GM18517 (cell line): ENCODE data around the gene PDE4D.
"Not testable (repeated sequence)": the region's sequence is repeated elsewhere in the genome, so short reads cannot be mapped to it uniquely, and the experiment has no call there.

ENCODE experiments used
- ATAC-seq: cut with Tn5 transposase; IDR thresholded peaks from one replicate; pipeline ENCODE4 v1.9.1; 2021; ENCODE audit warnings: mild to moderate bottlenecking, moderate library complexity; ENCODE audit not compliant: unreplicated experiment

Gene PDE4D

GRCh38 chr5:59317023-59317773 is 576.3 kb downstream of the PDE4D start:
- no peak for ATAC-seq

- ATAC-seq: no peak
Observed at GRCh38 chr5:59312223-59312622, 581.3 kb downstream of the PDE4D start.

- not testable (repeated sequence) for ATAC-seq
Observed at GRCh38 chr5:59308685-59309084, 584.8 kb downstream of the PDE4D start.

GRCh38 chr5:59303289-59303716 is 590.2 kb downstream of the PDE4D start:
- not testable (repeated sequence) for ATAC-seq

- not testable (repeated sequence) for ATAC-seq
Observed at GRCh38 chr5:59302509-59302908, 591.0 kb downstream of the PDE4D start.

- no peak for ATAC-seq
Observed at GRCh38 chr5:59301727-59302126, 591.8 kb downstream of the PDE4D start.

- no peak for ATAC-seq
Observed at GRCh38 chr5:59300930-59301329, 592.6 kb downstream of the PDE4D start.

- no peak for ATAC-seq
Observed at GRCh38 chr5:59299006-59299405, 594.5 kb downstream of the PDE4D start.

- no peak for ATAC-seq
Observed at GRCh38 chr5:59296317-59297264, 596.9 kb downstream of the PDE4D start.

- ATAC-seq: no peak
Observed at GRCh38 chr5:59293700-59294099, 599.8 kb downstream of the PDE4D start.

GRCh38 chr5:59291941-59292340 is 601.6 kb downstream of the PDE4D start:
- ATAC-seq: no peak

GRCh38 chr5:59287884-59288283 is 605.6 kb downstream of the PDE4D start:
- no peak for ATAC-seq

GRCh38 chr5:59287361-59287760 is 606.2 kb downstream of the PDE4D start:
- ATAC-seq: no peak

GRCh38 chr5:59286510-59286909 is 607.0 kb downstream of the PDE4D start:
- ATAC-seq: no peak

GRCh38 chr5:59285300-59286016 is 608.1 kb downstream of the PDE4D start:
- no peak for ATAC-seq

GRCh38 chr5:59282726-59283125 is 610.8 kb downstream of the PDE4D start:
- no peak for ATAC-seq

GRCh38 chr5:59279979-59280378 is 613.5 kb downstream of the PDE4D start:
- no peak for ATAC-seq

- ATAC-seq: no peak
Observed at GRCh38 chr5:59276917-59277372, 616.6 kb downstream of the PDE4D start.

- no peak for ATAC-seq
Observed at GRCh38 chr5:59276325-59276675, 617.2 kb downstream of the PDE4D start.

- no peak for ATAC-seq
Observed at GRCh38 chr5:59275510-59276324, 617.8 kb downstream of the PDE4D start.
